ENCODE measurements around the gene SLC17A2. TPM values are rescaled to one million over a fixed set of nuclear protein-coding genes. Genes with fewer than 3 reads are reported as not detected.

SLC17A2 gene, protein sequence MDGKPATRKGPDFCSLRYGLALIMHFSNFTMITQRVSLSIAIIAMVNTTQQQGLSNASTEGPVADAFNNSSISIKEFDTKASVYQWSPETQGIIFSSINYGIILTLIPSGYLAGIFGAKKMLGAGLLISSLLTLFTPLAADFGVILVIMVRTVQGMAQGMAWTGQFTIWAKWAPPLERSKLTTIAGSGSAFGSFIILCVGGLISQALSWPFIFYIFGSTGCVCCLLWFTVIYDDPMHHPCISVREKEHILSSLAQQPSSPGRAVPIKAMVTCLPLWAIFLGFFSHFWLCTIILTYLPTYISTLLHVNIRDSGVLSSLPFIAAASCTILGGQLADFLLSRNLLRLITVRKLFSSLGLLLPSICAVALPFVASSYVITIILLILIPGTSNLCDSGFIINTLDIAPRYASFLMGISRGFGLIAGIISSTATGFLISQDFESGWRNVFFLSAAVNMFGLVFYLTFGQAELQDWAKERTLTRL
- total RNA-seq = not detected in 2 replicates

DNA sequence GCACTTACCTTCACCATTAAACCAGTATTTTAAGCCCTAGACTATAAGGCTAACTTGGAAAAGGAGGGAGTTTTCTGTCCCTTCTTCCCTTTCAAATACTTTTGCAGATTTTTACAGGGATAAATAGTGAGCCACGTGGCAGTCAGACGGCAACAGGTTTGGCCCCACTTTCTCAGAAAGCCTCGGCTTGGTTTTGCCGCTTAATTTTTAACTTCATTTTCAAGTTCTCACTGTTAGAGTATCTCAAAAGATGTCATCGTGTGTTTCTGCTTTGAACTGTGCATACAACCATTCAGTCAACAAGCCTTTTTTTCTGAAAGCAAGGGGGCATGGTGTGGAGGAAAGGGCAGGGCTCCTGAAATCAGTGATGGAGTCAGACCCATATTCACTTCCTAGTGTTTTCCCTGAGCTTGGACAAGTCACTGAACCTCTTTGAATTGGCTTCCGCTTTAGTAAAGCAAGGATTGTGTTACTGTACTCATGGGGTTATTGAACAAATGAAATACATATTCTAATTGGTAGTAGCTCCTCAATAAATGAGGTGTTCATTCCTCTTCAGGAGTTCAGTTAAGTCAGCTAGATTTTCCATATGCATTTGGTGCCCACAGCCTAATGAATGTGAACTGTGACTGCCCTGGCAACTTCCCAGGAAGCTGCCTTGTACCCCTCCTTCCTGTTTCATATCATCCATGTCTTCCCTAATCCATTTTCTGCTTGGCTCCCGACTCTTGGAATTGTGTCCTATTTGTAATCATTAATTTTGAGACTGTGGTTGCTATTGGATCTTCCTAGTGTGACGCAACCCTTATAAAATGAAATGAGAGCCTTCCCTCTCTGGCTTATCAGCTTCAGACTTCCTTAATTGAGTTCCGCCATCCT is at the start of gene SLC17A2:
TSS of gene SLC17A2 (minus strand) at position 160 of the 879 bp plus-strand sequence. CDS start 4,895 bp downstream, outside the sequence.

DNA sequence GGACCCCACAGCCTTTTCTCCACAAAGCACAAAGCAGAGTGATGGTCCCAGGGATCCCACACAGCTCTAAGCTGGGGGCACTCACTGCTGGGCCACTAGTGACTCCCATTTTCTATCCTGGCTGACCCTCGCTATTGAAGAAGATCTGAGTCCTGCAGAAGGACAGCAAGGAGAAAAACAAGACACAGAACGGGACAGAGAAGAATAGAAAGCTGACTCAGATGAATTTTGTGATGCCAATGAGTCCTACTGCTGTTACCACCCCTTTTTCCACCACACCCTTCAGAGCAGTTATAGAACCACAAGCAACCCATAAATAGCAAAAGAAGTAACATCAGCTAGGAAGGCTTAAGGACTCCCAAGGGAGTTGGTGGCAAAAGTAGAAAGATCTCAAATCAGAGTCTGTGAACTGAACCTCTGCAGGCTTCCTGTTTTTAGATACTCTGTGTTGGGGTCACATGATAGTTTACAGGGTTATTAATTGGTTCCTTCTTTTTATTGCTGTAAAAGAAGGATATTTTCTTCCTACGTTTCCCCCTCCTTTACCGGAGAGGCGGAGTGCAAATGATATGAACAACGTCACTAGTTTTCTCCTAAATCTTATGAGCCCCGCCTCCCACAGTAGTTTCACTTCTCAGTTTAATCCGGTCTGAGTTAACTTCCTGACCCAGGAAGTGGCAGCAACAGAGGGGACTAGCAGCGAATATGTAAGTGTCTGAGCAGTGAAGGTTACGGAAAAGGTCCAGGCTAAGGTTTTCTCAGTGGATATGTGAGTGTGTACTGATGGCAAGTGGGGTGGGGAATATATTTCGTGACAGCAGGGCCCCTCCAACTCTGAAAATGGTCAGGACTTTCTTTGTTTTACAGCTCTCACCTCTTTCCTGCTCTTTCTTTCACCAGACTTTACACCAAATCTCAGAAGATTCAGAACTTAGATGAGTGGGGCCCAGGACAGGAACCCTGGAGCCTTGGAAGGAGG is 31.9 kb upstream of the SLC17A2 start, which contains the start of gene TRIM38:
TSS of gene TRIM38 (plus strand) at position 654 of the 979 bp plus-strand sequence. CDS start 3,721 bp downstream, outside the sequence.

DNA sequence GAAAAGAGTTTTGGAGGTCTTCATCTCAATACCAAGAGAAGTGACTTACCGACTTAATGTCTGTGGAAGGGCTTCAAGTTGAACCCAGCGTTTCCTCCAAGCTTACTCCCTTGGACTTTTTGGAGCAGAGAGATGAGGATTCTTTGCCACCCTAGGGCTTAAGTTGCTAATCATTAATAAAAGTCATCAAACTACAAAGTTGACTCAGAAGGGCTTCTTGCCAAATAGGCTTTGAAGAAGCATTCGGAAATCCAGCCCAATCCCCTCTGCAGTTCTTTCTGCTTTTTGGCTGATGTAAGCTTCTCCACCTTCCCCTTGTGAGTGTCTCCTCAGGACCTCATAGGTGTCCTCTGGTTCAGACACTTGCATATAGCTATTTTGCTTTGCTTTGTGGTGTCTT is 56.4 kb downstream of the SLC17A2 start, which contains the start of gene SLC17A3:
TSS of gene SLC17A3 (minus strand) at position 126 of the 400 bp plus-strand sequence. CDS start 5,856 bp downstream, outside the sequence.

Other genes with a start within 250 kb of the SLC17A2 start
- gene SLC17A4, start 175.9 kb downstream of the SLC17A2 start, total RNA-seq = not detected in 2 replicates
- gene SLC17A1, start 98.6 kb downstream of the SLC17A2 start, total RNA-seq = not detected in 2 replicates
- gene SLC17A3, start 56.4 kb downstream of the SLC17A2 start, total RNA-seq = not detected in 2 replicates
- gene TRIM38, start 32.1 kb upstream of the SLC17A2 start, total RNA-seq = 21.7 and 22.0 TPM in 2 replicates
- 15.4 and 20.3 TPM in 2 replicates for gene HFE, start 156.7 kb upstream of the SLC17A2 start, total RNA-seq